Endometrial microvascular endothelial cells (primary cell): ENCODE data around the gene ZIC2. TPM values are rescaled to one million over a fixed set of nuclear protein-coding genes. Genes with fewer than 3 reads are reported as not detected.

Source experiments
- in situ Hi-C: cut with HindIII; loops from 2 replicates; pipeline ENCODE4 v1.10.0; 2017; ENCODE audit warnings: low sequenced_read_pairs, low pct_unique_long_range_greater_than_20kb; ENCODE audit errors: inconsistent ontology term
- total RNA-seq: library from RNA; depleted of rRNA; stranded (reverse); fragments of >200 nt; gene quantifications from one replicate; pipeline ENCODE4 v1.2.3, GENCODE V29; 2015; ENCODE audit errors: inconsistent ontology term

The ZIC2 gene
- total RNA-seq, 1 donor from 2014 or later, result not detected

DNA sequence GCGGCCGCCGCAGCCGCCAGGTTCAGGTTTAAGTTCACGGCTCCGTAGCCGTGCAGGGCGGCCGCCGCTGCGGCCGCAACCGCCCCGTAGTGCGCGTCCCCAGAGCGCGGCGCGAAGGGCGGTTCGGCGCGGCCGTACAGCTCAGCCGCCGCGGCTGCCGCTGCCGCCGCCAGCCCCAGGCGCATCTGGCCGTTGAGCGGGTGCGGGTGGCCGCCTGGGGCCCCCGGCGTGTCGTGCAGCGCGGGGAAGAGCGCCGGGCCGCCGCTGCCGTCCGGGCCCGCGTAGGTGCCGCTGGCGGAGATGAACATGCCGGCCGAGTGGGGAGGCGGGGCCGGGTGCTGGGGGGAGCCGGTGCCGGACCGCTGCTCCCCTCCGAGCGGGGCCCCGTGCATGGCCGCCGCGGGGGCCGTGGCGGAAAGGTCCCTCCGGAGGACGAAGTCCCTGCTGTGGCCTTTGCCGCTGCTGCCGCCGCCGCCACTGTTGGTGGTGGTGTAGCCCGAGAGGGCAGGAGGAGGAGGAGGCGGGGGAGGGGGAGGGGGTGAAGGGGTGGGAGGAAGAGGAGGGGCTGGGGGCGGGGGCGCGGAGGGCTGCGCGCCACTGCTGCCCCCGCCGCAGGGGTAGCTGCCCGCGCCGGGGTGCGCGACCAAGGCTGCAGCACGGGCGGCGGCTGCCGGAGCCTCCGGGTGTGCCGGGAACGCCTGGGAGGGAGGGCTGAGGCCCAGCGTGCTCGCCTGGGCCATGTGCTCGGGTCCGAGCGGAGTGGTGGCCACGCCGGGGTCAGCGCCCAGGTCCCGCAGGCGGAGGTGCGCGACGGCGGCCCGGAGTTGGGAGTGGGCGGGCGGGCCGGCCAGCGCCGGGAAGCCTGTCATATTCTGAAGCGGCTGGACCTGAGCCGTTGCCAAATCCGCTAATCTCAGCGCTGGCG, 10.7 kb upstream of the ZIC2 start:
- in situ Hi-C loops, result no loop called here

DNA sequence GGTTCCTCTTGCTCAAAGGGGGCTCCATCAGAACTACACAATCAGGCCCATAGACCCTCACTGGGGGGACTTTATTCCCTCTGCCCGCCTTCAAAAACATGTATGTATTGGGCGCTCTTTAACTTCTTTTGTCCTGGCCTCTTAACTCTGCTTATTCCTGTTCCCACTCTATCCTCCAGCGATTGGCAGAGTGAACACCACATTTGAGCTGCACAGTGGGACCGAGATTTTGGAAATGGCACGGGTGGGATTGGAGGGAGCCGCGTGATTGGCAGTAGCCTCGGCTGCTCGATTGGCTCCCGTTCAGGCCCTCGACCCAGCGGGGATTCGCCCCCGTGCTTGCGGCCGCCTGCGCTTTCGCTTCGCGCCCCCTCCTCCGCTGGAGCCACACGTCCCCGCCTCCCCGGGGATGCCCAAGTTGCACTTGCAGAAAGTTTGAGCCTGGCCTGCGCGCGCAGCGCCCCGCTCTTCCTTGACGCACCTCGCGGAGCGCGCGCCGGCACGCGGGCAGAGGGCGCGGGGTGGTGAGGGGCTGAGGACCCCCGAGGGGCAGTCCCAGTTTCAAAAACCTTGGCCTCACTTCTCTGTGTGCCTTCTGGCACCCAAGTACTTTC, 9.9 kb upstream of the ZIC2 start, which contains the start of gene ZIC5:
TSS of gene ZIC5 (minus strand) at position 192 of the 614 bp plus-strand sequence. CDS start at position 28, 164 bp downstream.
- in situ Hi-C loops, result no loop called here

DNA sequence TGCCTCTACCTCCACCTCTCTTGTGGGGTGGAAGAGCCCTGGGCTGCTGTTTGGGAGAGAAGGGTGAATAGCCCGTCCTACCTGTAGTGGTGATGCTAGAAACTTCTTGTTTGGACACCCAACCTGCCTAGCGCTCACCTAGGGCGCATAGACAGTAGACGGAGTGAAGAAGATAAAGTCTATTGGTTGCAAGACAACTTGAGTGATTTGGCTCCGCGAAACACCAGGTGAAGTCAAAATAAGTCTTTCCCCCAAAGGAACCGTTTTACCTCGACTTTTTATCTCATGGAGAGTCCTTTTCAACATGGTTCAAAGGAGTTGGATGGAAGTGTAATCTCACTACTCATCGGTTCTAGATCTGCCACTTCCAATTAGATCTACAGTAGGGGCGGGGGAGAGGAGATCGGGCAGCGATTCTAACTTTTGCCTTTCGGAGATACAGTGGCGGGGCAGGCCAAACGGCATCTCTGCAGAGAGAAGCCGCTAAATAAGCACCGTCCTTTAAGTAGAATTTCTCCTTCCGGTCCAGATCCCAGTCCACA, 9.3 kb upstream of the ZIC2 start:
- in situ Hi-C loops, result no loop called here

DNA sequence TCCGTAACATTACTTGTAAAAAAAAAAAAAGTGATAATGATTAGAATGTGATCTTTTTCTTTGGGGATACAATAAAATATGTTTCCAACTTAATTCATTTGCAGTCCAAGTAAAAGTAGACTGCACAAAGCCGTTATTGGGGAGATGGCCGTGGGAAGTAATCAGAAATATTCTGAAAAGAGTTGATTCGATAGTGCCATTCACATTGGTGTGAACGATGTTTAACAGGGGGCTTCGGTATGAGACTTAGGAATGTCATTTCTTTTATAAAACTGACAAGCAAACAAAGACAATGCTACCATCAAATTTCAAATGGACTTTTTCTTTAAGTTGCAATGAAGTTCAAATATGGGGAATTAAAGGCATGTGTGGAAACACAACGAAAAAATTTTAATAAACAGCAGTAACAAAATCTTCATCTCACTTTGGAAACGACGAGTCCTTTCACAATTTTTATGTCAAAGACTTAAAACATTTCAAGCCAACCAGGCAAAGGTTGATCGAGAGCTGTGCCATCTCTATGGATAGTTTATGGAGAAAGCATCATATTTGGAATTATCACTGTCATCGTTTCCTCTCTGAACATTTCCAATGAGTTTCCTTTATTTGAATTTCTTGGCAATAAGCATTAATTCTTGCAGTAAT, 8.3 kb upstream of the ZIC2 start:
- in situ Hi-C loops, result no loop called here

DNA sequence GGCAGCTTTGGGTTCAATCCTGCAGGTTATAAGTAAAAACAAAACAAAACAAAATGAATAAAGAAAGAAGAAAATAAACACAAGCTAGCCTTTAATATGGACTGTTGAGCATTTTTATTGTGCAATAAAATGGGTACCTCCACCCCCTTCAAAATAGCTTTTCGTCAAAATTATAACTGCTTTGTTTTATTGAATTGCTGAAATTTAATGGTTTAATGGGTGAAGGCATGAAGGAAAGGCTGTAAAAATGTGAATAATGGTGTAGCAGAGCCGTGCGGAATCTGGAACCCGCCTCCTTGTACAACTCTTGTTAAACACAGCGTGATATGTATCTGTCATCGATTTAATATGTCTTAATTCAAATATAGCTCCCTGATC, 7.8 kb upstream of the ZIC2 start:
- in situ Hi-C loops, result no loop called here

DNA sequence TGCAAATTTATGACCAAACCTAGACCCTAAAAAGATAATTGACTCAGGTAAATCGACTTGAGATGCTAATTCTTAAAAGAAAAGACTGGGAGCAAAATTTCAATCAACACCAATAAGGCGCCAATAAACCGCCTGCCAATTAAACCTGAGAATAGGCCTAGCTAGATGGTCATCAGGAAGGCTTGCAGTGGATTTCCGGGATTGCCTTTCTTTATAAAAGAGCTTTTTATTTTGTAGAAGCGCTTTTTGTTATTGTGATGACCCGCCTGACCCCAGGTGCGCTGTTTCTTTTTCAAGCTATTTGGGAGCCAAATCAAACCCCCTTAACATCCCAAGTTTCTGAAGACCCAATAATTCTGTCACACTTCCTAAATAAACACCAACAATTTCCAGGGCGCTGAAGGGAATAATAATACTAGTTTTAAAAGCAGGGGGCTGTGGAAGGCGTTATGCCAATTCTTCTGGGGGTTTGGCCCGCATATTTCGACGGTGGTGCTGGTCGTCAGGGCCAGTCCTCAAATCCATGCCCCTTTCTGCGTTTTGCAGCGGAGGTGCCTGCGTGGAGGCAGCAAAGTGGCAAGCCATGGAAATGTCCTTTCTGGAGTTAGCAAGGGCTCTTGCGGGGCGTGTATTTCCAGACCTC, 7.2 kb upstream of the ZIC2 start:
- in situ Hi-C loops, result no loop called here

DNA sequence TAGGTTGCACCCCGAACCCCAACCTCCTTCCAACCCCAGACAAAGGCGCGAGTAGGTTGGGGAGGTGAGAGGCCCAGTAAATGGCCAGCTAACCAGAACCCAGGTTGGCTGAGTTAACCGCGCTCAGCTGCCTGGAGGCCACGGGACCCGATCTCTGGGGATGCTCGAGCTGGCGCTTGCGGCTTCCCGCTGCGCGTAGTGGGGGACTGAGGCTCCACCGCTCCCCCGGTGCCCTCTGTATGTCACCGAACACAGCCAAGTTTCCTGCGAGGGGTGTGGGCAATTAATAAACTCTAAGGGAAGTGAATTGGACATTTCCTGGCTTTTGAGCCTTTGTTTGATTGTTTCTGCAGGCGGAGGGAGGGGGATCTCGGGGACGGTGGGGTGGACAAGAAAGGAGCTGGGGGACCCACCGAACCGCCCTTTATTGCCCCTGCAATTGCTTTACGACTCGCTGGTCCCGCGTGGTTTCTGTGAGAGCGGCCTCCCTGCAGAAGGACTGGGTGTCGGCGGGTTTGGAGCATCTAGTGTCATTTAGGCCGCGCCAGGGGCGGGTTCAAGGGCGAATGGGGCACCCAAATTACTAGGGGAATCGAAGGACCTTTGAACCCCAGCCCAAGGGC, 6.5 kb upstream of the ZIC2 start:
- in situ Hi-C loops, result no loop called here

DNA sequence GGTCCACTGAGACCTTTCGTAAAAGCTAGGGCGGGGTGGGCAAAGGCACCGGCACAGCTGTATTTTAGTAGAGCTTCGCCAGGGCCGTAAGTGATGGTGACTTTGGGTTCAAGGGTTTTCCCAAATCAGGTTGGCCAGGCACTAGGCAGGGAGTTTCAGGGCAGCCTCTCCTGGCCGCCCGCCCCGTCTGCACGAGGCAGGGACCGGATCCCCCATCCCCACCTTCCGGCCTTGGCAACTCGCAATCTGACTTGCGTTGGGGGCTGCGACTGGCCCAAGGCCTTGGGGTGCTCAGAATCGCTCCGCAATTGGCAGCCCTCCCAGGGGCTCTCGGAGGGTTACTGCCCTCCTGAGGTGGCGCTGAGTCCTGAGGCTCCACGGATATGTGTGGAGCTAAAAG, 6.0 kb upstream of the ZIC2 start:
- in situ Hi-C loops, result no loop called here

DNA sequence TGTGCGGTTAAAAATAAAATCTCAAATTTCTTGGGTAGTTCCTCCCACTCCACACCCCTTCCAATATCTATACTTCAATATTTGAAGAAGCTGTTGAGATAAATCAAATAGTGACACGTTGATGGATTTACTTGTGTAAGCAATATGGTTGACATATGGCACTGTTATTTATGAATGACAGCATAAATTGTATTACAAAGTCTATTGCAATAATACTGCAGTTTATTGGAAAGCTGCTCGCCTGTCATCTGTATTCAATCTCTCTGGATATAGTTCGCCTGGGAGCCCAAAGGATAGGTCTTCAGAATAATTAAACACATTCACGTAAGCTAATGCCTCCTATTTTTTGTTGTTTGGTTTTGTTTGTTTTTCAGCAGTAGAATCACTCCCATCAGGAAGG, 5.0 kb upstream of the ZIC2 start:
- in situ Hi-C loops, result no loop called here

DNA sequence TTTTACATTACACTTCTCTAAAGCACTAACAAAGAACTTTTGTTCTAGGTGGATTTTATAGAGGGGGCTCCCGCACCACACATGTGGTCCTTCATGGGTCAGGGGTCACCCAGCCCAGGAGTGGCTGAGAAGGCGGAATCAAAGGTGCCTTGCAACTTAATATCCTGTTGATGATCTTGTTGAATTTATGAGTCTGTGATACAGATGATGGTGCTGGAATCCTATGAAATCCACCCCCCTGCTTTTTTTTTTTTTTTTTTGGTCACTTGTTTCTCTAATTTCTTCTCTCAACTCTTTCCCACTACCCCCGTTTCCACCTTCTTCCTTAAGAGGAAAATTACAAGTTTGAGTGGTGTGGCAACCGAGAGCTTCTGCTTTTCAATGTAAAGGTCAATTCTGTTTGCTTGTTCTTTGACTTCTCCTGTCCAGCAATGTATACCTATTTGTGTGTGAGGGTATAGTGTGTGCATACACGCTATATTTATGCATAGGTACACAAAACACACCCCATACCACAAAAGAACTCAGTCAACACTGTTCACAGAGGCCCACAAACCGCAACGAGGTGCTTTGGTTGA, 4.2 kb upstream of the ZIC2 start:
- in situ Hi-C loops, result no loop called here

DNA sequence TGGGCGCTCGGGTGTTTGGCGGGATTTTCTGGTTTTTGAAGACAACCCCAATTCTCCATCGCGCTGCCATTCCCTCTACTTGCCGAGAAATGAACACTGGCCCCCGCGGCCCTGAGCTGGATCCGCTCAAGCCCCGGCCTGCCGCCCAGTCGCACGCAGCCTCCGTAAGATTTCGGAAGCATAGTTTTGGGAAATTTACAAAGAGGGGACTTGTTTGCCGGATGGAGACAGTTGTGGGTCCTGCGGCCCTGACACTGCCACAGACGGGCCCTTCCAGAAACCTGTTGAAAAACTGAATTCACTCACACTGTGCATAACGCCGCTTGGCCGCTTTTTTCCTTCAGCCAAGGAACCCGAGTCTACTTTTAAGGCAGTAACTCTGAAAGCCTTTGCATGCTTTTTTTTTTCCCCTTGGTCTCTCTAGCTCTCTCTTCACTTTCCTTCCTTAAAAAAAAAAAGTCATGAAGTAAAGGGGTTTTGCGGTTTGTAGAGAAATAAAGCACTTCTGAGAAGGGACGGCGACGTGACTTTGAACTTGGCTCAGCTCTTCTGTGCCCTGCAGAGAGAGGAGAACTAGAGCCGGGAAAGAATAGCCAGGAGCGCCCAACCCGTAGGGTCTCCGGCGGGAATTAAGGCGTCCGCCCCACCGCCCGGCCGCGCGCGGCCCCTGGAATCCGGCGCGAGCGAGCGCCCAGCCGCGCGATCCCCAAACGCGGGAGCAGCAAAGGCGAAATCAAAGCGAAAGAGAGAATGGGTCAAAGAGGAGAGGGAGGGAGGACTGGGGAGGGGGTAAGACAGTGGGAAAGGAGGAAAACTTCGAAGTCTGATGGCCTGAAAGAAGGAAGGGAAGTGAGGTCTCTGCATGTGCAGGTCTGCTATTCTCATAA, 3.4 kb upstream of the ZIC2 start:
- in situ Hi-C loops, result no loop called here

DNA sequence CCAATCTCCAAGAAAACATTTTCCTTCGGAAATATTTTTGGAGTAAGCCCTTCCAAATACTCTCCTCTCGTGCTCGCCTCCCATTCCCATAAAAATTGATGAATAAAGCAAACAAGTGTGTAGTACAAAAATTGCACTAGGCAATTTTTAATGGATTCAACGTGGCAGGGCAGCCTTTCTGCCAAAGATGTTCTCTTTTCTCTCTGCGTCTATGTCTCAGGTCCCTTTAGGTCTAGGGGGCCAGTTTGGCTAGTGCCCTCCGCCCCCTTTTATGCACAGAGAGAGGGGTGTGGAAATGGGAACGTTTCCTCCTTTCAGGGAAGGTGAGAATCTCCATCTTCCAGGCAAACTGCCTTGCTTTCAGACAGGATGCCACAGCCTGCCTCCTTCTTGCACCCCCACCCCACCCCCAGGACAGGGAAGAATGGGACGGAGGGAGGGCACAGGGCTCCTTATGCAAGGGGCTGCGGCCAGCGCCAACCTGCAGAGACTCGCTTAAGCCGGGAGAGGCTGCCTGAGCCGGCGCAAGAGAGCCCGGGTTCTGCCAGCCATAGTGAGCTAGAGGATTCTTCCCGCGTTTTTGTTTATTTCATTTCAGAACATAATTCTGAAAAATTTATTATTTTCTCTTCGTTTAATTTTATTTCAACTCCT, 2.7 kb upstream of the ZIC2 start:
- in situ Hi-C loops, result no loop called here

DNA sequence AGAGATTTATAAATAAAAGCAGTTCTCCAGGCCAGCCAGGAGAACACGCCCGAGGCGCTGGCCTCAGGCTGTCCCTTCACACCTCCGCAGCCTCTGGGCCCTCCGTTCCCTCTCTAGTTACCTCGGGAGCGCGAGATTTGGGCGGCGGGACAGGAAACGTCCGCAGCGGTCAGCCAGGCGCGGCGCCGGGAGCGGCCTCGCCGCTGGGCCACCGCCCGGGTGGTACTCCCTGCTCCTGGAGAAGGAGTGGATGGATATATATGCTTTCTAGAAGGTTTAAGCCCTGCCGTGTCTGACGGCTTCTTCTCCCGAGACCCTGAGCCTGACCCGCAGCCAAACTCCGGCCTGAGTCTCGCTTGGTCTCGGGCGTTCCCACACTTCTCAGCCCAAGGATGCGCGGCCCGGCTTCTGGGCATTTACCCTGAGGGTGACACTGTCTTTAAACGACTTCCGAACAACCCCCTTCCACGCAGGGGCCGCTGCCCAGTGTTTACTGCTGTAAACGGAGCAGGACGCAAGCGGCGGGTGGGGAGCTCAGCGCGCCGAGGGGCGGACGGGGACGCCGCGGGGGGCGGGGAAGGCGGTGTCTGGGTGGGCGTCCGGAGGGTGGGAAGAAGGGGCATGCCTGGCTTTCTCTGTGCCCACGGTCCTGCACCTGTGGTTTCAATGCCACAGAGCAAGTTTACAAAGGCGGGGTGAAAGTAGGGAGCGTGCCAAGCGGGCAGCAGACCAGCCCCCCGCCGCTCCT, 2.0 kb upstream of the ZIC2 start:
- in situ Hi-C loops, result no loop called here

DNA sequence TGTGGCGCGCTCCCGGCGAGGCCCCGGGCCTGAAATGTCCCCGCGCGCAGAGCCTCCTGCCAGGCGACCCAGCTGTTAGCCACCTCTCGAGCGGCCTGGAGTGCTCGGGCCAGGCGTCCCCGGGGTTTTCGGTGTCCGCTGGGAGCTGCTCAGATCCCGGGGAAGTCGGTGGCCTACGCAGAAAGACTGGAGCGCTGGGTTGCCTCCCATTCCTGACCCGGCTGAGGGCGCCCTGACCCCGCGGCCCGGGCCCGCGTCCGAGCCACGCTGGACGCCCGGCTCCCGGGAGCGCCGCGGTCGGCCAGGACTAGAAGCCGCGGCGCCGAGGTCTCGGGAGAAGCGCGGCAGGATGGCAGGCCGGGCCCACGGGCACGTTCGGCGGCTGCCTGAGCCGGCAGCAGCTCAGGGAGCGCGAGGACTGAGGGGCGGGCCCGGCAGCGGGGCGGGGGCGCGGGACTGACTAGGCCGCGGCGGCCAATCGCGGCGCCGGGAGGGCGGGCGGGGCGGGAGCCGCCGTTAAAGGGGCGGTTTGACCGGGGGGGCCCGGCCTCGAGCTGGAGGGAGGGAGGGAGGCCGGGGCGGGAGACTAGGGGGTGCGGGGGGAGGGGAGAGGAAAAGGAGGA, 1.3 kb upstream of the ZIC2 start:
- in situ Hi-C loops, result no loop called here

DNA sequence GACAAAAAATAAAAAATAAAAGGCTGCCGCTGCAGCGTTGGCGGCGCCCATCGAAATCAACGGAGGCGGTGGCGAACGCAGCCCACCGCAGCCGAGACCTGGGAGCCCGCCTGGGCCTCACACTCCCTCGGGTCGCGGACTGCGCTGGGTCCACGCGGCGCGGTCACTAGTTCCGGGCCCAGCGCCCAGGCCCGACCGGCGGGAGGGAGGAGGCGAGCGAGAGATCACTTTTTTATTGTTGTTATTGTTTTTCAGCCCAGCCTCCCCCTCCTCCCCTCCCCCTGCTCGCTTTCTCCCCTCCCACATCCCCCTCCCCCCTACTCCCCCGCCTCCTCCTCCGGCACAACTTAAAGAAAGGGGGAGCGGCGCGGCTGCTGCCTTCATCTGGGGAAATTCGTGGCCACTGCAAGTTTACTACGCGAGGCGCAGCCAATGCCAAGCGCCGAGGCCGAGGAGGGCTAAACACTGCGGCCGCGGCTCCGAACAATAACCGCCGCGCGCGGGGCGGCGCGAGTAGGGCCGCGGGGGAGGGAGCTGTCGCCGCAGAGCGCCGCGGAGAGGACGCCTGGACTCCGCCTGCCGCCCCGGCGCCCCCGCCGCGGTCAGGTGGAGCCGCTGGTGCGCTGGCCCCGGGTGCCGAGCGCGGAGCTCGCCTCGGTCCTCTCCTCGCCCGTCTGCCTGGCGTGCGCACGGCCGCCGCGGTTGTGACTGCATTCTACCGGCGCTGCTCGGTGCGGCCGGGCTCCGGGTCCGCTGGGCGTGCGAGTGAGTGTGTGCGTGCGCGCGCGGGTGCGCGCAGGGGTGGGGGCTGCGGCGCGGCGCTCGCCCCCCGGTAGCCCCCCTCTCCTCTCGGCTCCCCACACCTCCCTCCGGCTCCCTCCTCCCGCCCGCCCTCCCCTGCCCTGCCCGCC, 505 bp upstream of the ZIC2 start:
- in situ Hi-C loops, result no loop called here
